ENCODE data around the gene PPP6R2. TPM values are rescaled to one million over a fixed set of nuclear protein-coding genes. Genes with fewer than 3 reads are reported as not detected.

The PPP6R2 gene
- total and polyA plus RNA-seq, 9 of the 15 experiments (the other 6 are each of a cell fraction or from before 2014, with no cell fraction given) = 0.32 to 39.8 (median 21.4) TPM

GRCh38 chr22:50326956-50327710, 16.0 kb upstream of the PPP6R2 start, which contains the start of gene DENND6B (continued):
- TF ChIP-seq ATF6 (CRISPR knock-in tag; IDR thresholded peaks at IDR 0.05) = 0 out of 2 replicates have a peak, but pooled peaks have one; percentile 54
- TF ChIP-seq SP2 (IDR thresholded peaks at IDR 0.05; ENCODE audit: extremely low read depth, low read depth, low read length, poor library complexity, severe bottlenecking) = peak; percentile 66
- no peak for TF ChIP-seq CHCHD3 (CRISPR knock-in tag; IDR thresholded peaks at IDR 0.05)
- TF ChIP-seq PCBP1 (IDR thresholded peaks at IDR 0.05; ENCODE audit: low read depth, low read length, poor library complexity, severe bottlenecking) = no peak
- TF ChIP-seq ZNF586 (CRISPR knock-in tag; conservative IDR thresholded peaks at IDR 0.05) = no peak
- TF ChIP-seq RERE (CRISPR knock-in tag; IDR thresholded peaks at IDR 0.05; ENCODE audit: borderline replicate concordance) = 0 out of 2 replicates have a peak, but pooled peaks have one; percentile 80
- TF ChIP-seq FOSL1 (tag; conservative IDR thresholded peaks at IDR 0.05) = 0 out of 2 replicates have a peak, but pooled peaks have one; percentile 39
- no peak for TF ChIP-seq ILK (tag; IDR thresholded peaks at IDR 0.05; ENCODE audit: borderline replicate concordance, low read depth)
- no peak for TF ChIP-seq HNRNPH1 (optimal IDR thresholded peaks at IDR 0.05; ENCODE audit: low read depth, low read length)
- TF ChIP-seq NFRKB (IDR thresholded peaks at IDR 0.05; ENCODE audit: low read depth) = 0 out of 2 replicates have a peak, but pooled peaks have one; percentile 47
- TF ChIP-seq, protein P1, sequence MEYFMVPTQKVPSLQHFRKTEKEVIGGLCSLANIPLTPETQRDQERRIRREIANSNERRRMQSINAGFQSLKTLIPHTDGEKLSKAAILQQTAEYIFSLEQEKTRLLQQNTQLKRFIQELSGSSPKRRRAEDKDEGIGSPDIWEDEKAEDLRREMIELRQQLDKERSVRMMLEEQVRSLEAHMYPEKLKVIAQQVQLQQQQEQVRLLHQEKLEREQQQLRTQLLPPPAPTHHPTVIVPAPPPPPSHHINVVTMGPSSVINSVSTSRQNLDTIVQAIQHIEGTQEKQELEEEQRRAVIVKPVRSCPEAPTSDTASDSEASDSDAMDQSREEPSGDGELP (CRISPR knock-in tag; IDR thresholded peaks at IDR 0.05; ENCODE audit: borderline replicate concordance) = peak; percentile 59
- TF ChIP-seq EP400 (IDR thresholded peaks at IDR 0.05) = peak; percentile 63; the same call in 1 of the 2 replicates
- TF ChIP-seq SNRNP70 (optimal IDR thresholded peaks at IDR 0.05; ENCODE audit: low read depth, low read length) = no peak
- TF ChIP-seq, protein P2, sequence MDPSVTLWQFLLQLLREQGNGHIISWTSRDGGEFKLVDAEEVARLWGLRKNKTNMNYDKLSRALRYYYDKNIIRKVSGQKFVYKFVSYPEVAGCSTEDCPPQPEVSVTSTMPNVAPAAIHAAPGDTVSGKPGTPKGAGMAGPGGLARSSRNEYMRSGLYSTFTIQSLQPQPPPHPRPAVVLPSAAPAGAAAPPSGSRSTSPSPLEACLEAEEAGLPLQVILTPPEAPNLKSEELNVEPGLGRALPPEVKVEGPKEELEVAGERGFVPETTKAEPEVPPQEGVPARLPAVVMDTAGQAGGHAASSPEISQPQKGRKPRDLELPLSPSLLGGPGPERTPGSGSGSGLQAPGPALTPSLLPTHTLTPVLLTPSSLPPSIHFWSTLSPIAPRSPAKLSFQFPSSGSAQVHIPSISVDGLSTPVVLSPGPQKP (CRISPR knock-in tag; IDR thresholded peaks at IDR 0.05) = no peak
- TF ChIP-seq, protein P3, sequence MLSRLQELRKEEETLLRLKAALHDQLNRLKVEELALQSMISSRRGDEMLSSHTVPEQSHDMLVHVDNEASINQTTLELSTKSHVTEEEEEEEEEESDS (CRISPR knock-in tag; IDR thresholded peaks at IDR 0.05) = no peak
